Neural cell (in vitro differentiated cells): ENCODE data around the gene LRRC10B. TPM values are rescaled to one million over a fixed set of nuclear protein-coding genes. Genes with fewer than 3 reads are reported as not detected.

ENCODE experiments used
- H2AFZ ChIP-seq: fragments of 200-600, 300-800 bp; sonication (generic), shearing (Covaris generic); 2 replicates; pipeline ENCODE4 v1.6.0; 2014; ENCODE audit warnings: low read depth, mild to moderate bottlenecking, antibody characterized with exemption, low read length, moderate library complexity
- H3F3A ChIP-seq: fragments of 200-600 bp; shearing (Covaris generic); 2 replicates; pipeline ENCODE4 v1.6.1; 2016; ENCODE audit warnings: mild to moderate bottlenecking, moderate library complexity, mixed read lengths, antibody characterized with exemption, low read length; ENCODE audit not compliant: insufficient read depth, poor library complexity, severe bottlenecking
- H3K27ac ChIP-seq: fragments of 200-600, 300-800 bp; sonication (generic), shearing (Covaris generic); 2 replicates; pipeline ENCODE4 v1.5.1; 2014; ENCODE audit warnings: mild to moderate bottlenecking, low read length, moderate library complexity
- H3K27me3 ChIP-seq: fragments of 300-800, 200-600 bp; sonication (generic), shearing (Covaris generic); 2 replicates; pipeline ENCODE4 v1.6.0; 2014; ENCODE audit warnings: mild to moderate bottlenecking, low read depth, low read length, moderate library complexity; ENCODE audit not compliant: insufficient read depth
- H3K36me3 ChIP-seq: fragments of 300-800, 200-600 bp; sonication (generic), shearing (Covaris generic); 2 replicates; pipeline ENCODE4 v1.5.1; 2014; ENCODE audit warnings: mild to moderate bottlenecking, antibody characterized with exemption, low read length, moderate library complexity; ENCODE audit not compliant: insufficient read depth
- H3K4me2 ChIP-seq: fragments of 300-800, 200-600 bp; sonication (generic), shearing (Covaris generic); 2 replicates; pipeline ENCODE4 v1.6.0; 2014; ENCODE audit warnings: mild to moderate bottlenecking, low read length
- H3K4me3 ChIP-seq: fragments of 300-800, 200-600 bp; sonication (generic), shearing (Covaris generic); 2 replicates; pipeline ENCODE4 v1.5.1; 2014; ENCODE audit warnings: mild to moderate bottlenecking, low read length, moderate library complexity
- H3K79me2 ChIP-seq: fragments of 200-600 bp; shearing (Covaris generic); replicated peaks from 2 replicates; pipeline ENCODE4 v1.6.0; 2014; ENCODE audit warnings: mild to moderate bottlenecking, low read length, moderate library complexity; ENCODE audit not compliant: insufficient read depth
- H3K9ac ChIP-seq: fragments of 300-800, 200-600 bp; sonication (generic), shearing (Covaris generic); 2 replicates; pipeline ENCODE4 v1.6.1; 2016; ENCODE audit warnings: mild to moderate bottlenecking, low read length, mixed read lengths
- H3K9me2 ChIP-seq: fragments of 200-600 bp; shearing (Covaris generic); 2 replicates; pipeline ENCODE4 v1.6.1; 2016; ENCODE audit warnings: mild to moderate bottlenecking, low read length, mixed read lengths; ENCODE audit not compliant: insufficient read depth
- H3K9me3 ChIP-seq: fragments of 200-600, 300-800 bp; sonication (generic), shearing (Covaris generic); 2 replicates; pipeline ENCODE4 v1.6.1; 2016; ENCODE audit warnings: mild to moderate bottlenecking, mixed run types, low read length, moderate library complexity, mixed read lengths
- H4K20me1 ChIP-seq: fragments of 200-600 bp; shearing (Covaris generic); 2 replicates; pipeline ENCODE4 v1.6.1; 2016; ENCODE audit warnings: mild to moderate bottlenecking, mixed run types; ENCODE audit not compliant: insufficient read depth
- EP300 ChIP-seq: fragments of 450-650 bp; conservative IDR thresholded peaks from 2 replicates; pipeline ENCODE4 v1.6.1; 2014; ENCODE audit warnings: antibody characterized with exemption, mild to moderate bottlenecking, moderate library complexity; ENCODE audit not compliant: poor library complexity, severe bottlenecking
- EZH2 ChIP-seq: fragments of 200-600, 300-800 bp; shearing (Covaris generic), sonication (generic); IDR thresholded peaks from 2 replicates; pipeline ENCODE4 v1.6.1; 2014; ENCODE audit warnings: antibody characterized with exemption, low read length, borderline replicate concordance, mild to moderate bottlenecking; ENCODE audit not compliant: insufficient read depth, poor library complexity, severe bottlenecking
- MXI1 ChIP-seq: fragments of 450-650 bp; conservative IDR thresholded peaks from 2 replicates; pipeline ENCODE4 v1.6.1; 2014; ENCODE audit warnings: antibody characterized with exemption, mild to moderate bottlenecking; ENCODE audit not compliant: poor library complexity, severe bottlenecking
- POLR2AphosphoS5 ChIP-seq: IDR thresholded peaks from 2 replicates; pipeline ENCODE4 v1.6.1; 2012
- RAD21 ChIP-seq: fragments of 450-650 bp; conservative IDR thresholded peaks from 2 replicates; pipeline ENCODE4 v1.6.1; 2014; ENCODE audit warnings: antibody characterized with exemption, mild to moderate bottlenecking, moderate library complexity
- SMC3 ChIP-seq: fragments of 450-650 bp; conservative IDR thresholded peaks from 2 replicates; pipeline ENCODE4 v1.6.1; 2014; ENCODE audit warnings: antibody characterized with exemption, mild to moderate bottlenecking, moderate library complexity; ENCODE audit not compliant: poor library complexity
- TAF1 ChIP-seq: IDR thresholded peaks from 2 replicates; pipeline ENCODE4 v1.6.1; 2012; ENCODE audit warnings: low read depth
- polyA plus RNA-seq: library from polyadenylated mRNA; depleted of rRNA; stranded (reverse); fragments of >200 nt; gene quantifications from 2 replicates; pipeline ENCODE4 v1.2.3, GENCODE V29; 2014
- TF ChIP-seq, protein P1 (sequence below): IDR thresholded peaks from 2 replicates; pipeline ENCODE4 v1.6.1; 2012; ENCODE audit warnings: borderline replicate concordance
- TF ChIP-seq, protein P2 (sequence below): fragments of 450-650 bp; IDR thresholded peaks from 2 replicates; pipeline ENCODE4 v1.5.1; 2014; ENCODE audit warnings: antibody characterized with exemption, mild to moderate bottlenecking, moderate library complexity; ENCODE audit not compliant: poor library complexity, severe bottlenecking

Gene LRRC10B
- polyA plus RNA-seq, 1 donor from 2014 or later: 12.4 TPM

DNA sequence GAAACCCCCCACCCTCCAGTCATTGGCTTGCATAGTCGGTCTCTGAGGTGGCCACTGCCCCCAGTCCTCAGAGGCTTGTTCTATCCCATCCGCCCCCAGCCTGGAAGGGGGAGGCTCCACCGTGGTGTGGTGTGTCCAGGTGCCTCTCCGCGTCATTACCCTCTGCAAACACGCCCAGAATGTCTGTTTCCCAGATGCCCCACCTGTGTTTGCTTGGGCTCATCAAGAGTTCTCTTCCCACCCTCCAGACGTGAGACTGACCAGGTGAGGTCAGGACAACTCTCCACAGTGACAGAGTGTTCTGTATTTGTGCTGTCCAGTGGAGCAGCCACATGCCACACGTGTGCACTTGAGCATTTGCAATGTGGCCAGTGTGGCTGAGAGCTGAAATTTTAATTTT is 24.9 kb downstream of the LRRC10B start:
- no peak overlapping the region for H3K9ac ChIP-seq
- no peaks in the 10 kb centered on the region for H3K9me3 ChIP-seq
- no peak overlapping the region for H2AFZ ChIP-seq
- no peak overlapping the region for H3K27ac ChIP-seq
- H3K4me3 ChIP-seq: no peak overlapping the region
- H3K4me2 ChIP-seq: no peak overlapping the region
- no peaks in the 10 kb centered on the region for H3K27me3 ChIP-seq
- TF ChIP-seq MXI1 (no peak), TAF1 (no peak), EP300 (no peak), RAD21 (no peak), POLR2AphosphoS5 (no peak), SMC3 (no peak), EZH2 (no peak)
- TF ChIP-seq, protein P1, sequence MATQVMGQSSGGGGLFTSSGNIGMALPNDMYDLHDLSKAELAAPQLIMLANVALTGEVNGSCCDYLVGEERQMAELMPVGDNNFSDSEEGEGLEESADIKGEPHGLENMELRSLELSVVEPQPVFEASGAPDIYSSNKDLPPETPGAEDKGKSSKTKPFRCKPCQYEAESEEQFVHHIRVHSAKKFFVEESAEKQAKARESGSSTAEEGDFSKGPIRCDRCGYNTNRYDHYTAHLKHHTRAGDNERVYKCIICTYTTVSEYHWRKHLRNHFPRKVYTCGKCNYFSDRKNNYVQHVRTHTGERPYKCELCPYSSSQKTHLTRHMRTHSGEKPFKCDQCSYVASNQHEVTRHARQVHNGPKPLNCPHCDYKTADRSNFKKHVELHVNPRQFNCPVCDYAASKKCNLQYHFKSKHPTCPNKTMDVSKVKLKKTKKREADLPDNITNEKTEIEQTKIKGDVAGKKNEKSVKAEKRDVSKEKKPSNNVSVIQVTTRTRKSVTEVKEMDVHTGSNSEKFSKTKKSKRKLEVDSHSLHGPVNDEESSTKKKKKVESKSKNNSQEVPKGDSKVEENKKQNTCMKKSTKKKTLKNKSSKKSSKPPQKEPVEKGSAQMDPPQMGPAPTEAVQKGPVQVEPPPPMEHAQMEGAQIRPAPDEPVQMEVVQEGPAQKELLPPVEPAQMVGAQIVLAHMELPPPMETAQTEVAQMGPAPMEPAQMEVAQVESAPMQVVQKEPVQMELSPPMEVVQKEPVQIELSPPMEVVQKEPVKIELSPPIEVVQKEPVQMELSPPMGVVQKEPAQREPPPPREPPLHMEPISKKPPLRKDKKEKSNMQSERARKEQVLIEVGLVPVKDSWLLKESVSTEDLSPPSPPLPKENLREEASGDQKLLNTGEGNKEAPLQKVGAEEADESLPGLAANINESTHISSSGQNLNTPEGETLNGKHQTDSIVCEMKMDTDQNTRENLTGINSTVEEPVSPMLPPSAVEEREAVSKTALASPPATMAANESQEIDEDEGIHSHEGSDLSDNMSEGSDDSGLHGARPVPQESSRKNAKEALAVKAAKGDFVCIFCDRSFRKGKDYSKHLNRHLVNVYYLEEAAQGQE: no peak
- TF ChIP-seq, protein P2, sequence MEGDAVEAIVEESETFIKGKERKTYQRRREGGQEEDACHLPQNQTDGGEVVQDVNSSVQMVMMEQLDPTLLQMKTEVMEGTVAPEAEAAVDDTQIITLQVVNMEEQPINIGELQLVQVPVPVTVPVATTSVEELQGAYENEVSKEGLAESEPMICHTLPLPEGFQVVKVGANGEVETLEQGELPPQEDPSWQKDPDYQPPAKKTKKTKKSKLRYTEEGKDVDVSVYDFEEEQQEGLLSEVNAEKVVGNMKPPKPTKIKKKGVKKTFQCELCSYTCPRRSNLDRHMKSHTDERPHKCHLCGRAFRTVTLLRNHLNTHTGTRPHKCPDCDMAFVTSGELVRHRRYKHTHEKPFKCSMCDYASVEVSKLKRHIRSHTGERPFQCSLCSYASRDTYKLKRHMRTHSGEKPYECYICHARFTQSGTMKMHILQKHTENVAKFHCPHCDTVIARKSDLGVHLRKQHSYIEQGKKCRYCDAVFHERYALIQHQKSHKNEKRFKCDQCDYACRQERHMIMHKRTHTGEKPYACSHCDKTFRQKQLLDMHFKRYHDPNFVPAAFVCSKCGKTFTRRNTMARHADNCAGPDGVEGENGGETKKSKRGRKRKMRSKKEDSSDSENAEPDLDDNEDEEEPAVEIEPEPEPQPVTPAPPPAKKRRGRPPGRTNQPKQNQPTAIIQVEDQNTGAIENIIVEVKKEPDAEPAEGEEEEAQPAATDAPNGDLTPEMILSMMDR: no peak
- H3K9me2 ChIP-seq: no peaks in the 10 kb centered on the region
- no peaks in the 10 kb centered on the region for H4K20me1 ChIP-seq
- no peaks in the 10 kb centered on the region for H3K36me3 ChIP-seq
- H3K79me2 ChIP-seq: no peaks in the 10 kb centered on the region
- no peaks in the 10 kb centered on the region for H3F3A ChIP-seq

DNA sequence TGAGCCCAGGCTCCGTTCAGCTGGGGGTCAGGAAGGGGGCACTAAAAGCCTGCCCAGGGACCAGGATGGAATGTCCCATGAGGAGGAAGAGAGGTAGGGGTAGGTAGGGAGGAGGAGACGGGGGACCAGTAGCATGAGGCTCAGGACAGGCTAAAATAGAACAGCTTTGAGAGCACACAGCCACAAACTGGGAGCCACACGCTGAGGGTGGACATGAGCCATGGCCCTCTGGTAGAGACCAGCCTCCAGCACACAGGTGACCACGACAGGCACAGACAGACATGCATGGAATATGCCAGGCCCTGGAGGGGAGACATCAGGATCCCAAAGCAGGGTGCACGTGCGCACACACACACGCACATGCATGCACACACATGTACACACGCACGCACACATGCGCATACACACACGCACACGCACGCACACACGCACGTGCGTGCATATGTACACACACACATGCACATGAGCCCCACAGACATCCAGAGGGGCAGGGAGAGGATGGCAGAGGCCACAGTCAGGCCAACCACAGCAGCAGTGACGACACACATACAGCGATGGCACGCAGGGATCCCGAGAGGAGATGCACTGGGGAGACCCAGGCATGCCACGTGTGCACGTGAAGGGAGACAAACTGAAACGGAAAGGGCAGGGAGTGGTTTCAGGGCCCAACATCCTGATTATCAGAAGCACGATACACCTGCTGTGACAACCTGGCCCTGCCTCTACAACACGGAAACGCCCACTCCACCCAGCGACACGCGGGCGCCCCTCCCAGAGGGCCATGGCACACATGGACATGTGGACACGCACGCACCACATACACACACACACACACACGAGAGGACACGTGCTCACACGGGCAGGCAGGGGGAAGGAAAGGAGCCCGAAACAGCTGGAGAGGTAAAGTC is 25.7 kb downstream of the LRRC10B start:
- Histone ChIP-seq H3K36me3 (no peaks in the 10 kb centered on the region), H3F3A (no peaks in the 10 kb centered on the region), H3K9ac (no peak overlapping the region), H3K79me2 (no peaks in the 10 kb centered on the region), H3K27me3 (no peaks in the 10 kb centered on the region), H3K9me3 (no peaks in the 10 kb centered on the region), H3K4me2 (no peak overlapping the region), H3K4me3 (no peak overlapping the region), H2AFZ (no peak overlapping the region), H4K20me1 (no peaks in the 10 kb centered on the region), H3K27ac (no peak overlapping the region), H3K9me2 (no peaks in the 10 kb centered on the region)
- TF ChIP-seq RAD21 (no peak), MXI1 (no peak), SMC3 (no peak), EZH2 (no peak), EP300 (no peak), TAF1 (no peak), POLR2AphosphoS5 (no peak)
- TF ChIP-seq, protein P2: no peak
- TF ChIP-seq, protein P1: no peak
